Liver (tissue), 9 donors: ENCODE data around the gene CDK5RAP2. TPM values are rescaled to one million over a fixed set of nuclear protein-coding genes. Genes with fewer than 3 reads are reported as not detected.
A peak's percentile ranks its signal among the peaks of the same experiment; 100 is the strongest.

Experiments used
- DNase-seq: peaks from one replicate; pipeline ENCODE4 v3.0.0-alpha.2; 2017; ENCODE audit warnings: low spot score
- H3K27ac ChIP-seq, 2 donors: one replicate each; pipeline ENCODE4 v1.7.0; 2013; ENCODE audit warnings: inconsistent platforms in 2 of 2, low read length in 2 of 2, control low read depth in 1 of 2, low read depth in 1 of 2, mild to moderate bottlenecking in 1 of 2
- H3K27me3 ChIP-seq, 4 donors: one replicate each; pipeline versions ENCODE4 v1.6.1 to v1.7.0; 2013; ENCODE audit warnings: low read length in 3 of 4, inconsistent platforms in 1 of 4, mild to moderate bottlenecking in 1 of 4, moderate library complexity in 1 of 4; ENCODE audit not compliant: control insufficient read depth in 4 of 4, insufficient read depth in 4 of 4
- H3K36me3 ChIP-seq, 4 donors: one replicate each; pipeline versions ENCODE4 v1.6.1 to v1.7.0; 2013; ENCODE audit warnings: low read length in 3 of 4, mild to moderate bottlenecking in 3 of 4, low read depth in 1 of 4, moderate library complexity in 1 of 4; ENCODE audit not compliant: control insufficient read depth in 4 of 4, insufficient read depth in 3 of 4
- H3K4me1 ChIP-seq, 4 donors: one replicate each; pipeline versions ENCODE4 v1.6.1 to v1.7.0; 2013; ENCODE audit warnings: low read length in 3 of 4, mild to moderate bottlenecking in 3 of 4, moderate library complexity in 1 of 4; ENCODE audit not compliant: control insufficient read depth in 4 of 4, insufficient read depth in 4 of 4
- H3K4me3 ChIP-seq, 3 donors: one replicate each; pipeline versions ENCODE4 v1.6.1 to v1.7.0; 2013; ENCODE audit warnings: low read length in 3 of 3, control low read depth in 1 of 3, low read depth in 1 of 3, mild to moderate bottlenecking in 1 of 3
- H3K9ac ChIP-seq, 2 donors: one replicate each; pipeline ENCODE4 v1.7.0; 2013; ENCODE audit warnings: low read length in 2 of 2, mild to moderate bottlenecking in 2 of 2, moderate library complexity in 2 of 2, control low read depth in 1 of 2, low read depth in 1 of 2
- H3K9me3 ChIP-seq, 4 donors: one replicate each; pipeline versions ENCODE4 v1.6.1 to v1.7.0; 2013; ENCODE audit warnings: low read length in 3 of 4; ENCODE audit not compliant: control insufficient read depth in 4 of 4
- EGR1 ChIP-seq, 2 donors: IDR thresholded peaks; 2 replicates each; pipeline ENCODE4 v1.6.1; 2016 to 2018; ENCODE audit warnings: antibody characterized with exemption in 2 of 2, low read depth in 2 of 2
- FOXA1 ChIP-seq: IDR thresholded peaks from 2 replicates; pipeline ENCODE4 v1.6.1; 2016; ENCODE audit warnings: antibody characterized with exemption
- FOXA2 ChIP-seq: IDR thresholded peaks from 2 replicates; pipeline ENCODE4 v1.6.1; 2016; ENCODE audit warnings: antibody characterized with exemption
- GABPA ChIP-seq, 2 donors: IDR thresholded peaks in 1 of 2; conservative IDR thresholded peaks in 1 of 2; 2 replicates each; pipeline ENCODE4 v1.6.1; 2016; ENCODE audit warnings: antibody characterized with exemption in 2 of 2, mild to moderate bottlenecking in 1 of 2, moderate library complexity in 1 of 2
- HNF4A ChIP-seq, 2 donors: conservative IDR thresholded peaks; 2 replicates each; pipeline ENCODE4 v1.6.1; 2016; ENCODE audit warnings: antibody characterized with exemption in 2 of 2, mild to moderate bottlenecking in 2 of 2
- JUND ChIP-seq, 2 donors: IDR thresholded peaks; 2 replicates each; pipeline ENCODE4 v1.6.1; 2016; ENCODE audit warnings: antibody characterized with exemption in 2 of 2
- NR2F2 ChIP-seq: IDR thresholded peaks from 2 replicates; pipeline ENCODE4 v1.6.1; 2016; ENCODE audit warnings: antibody characterized with exemption
- RAD21 ChIP-seq, 2 donors: IDR thresholded peaks; 2 replicates each; pipeline ENCODE4 v1.6.1; 2016; ENCODE audit warnings: antibody characterized with exemption in 2 of 2, mild to moderate bottlenecking in 2 of 2
- RXRA ChIP-seq, 2 donors: IDR thresholded peaks; 2 replicates each; pipeline ENCODE4 v1.6.1; 2017 to 2018; ENCODE audit warnings: antibody characterized with exemption in 2 of 2, mild to moderate bottlenecking in 1 of 2
- TAF1 ChIP-seq: conservative IDR thresholded peaks from 2 replicates; pipeline ENCODE4 v1.6.1; 2016; ENCODE audit warnings: antibody characterized with exemption, mild to moderate bottlenecking
- WGBS: extraction: QIAGEN DNeasy Blood & Tissue Kit; methylation state at CpG from one replicate; pipeline ENCODE4 v1.1.7; 2013; 5-methylcytosine and 5-hydroxymethylcytosine counted together
- polyA plus RNA-seq, 2 donors: library from polyadenylated mRNA; stranded (reverse) in 1 of 2; unstranded in 1 of 2; fragments of 200-250 nt in 1 of 2; fragments of >200 nt in 1 of 2; fragmentation: Nextera tagmentation in 1 of 2; extraction: Ambion mirVana in 1 of 2; gene quantifications; one replicate each; pipeline versions ENCODE4 v1.2.1 to v1.2.3, GENCODE V29; 2013 to 2015
- total RNA-seq, 2 donors: library from RNA; depleted of rRNA; stranded (reverse); fragments of >200 nt; gene quantifications; one replicate each; pipeline ENCODE4 v1.2.3, GENCODE V29; 2014
- TF ChIP-seq, protein P1 (sequence below): IDR thresholded peaks from 2 replicates; pipeline ENCODE4 v1.6.1; 2016; ENCODE audit warnings: antibody characterized with exemption, mild to moderate bottlenecking
- TF ChIP-seq, protein P2 (sequence below): fragments of 150-350 bp; IDR thresholded peaks from 2 replicates; pipeline ENCODE4 v1.5.1; 2017; ENCODE audit warnings: improper control_type of control experiment, low read depth, low read length; ENCODE audit not compliant: missing input control
- TF ChIP-seq, protein P3 (sequence below): IDR thresholded peaks from 2 replicates; pipeline ENCODE4 v1.6.1; 2016; ENCODE audit warnings: antibody characterized with exemption
- TF ChIP-seq, protein P4 (sequence below): IDR thresholded peaks from 2 replicates; pipeline ENCODE4 v1.6.1; 2016; ENCODE audit warnings: antibody characterized with exemption
- donor health status: healthy.
- donor health status: healthy.
- donor health status: healthy.
- donor health status: healthy.
- donor health status: healthy.

Gene CDK5RAP2
- total and polyA plus RNA-seq, 4 donors, result 11.7 to 38.9 (median 21.7) TPM

DNA sequence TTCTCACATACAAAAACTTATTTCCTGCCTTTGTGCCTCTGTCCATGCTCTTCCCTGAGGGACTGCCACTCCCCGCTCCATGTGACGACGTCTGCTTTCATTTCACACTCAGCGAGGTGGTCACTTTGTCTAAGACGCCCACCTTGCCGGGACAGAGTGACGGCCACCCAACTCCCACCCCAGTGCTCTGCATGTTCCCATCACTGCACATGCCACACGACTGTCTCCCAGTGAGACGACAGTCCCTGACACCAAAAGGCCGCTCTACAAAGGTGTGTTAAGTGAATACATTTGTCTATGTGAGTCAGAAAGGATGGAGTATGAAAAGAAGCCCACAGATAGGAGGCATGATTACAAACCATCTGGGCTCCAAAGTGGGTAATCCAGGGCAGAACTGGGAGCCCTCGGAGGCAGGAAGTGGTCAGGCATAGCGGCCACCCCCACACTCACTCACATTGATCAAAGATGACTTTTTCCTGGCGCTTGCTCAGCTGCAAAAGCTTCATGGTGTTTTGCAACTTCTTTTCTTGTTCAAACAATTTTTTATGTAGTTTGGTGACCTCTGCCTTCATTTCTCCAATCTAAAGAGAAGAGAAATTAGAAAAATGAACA is 185.8 kb downstream of the CDK5RAP2 start (continued):
- TF ChIP-seq, protein P1, sequence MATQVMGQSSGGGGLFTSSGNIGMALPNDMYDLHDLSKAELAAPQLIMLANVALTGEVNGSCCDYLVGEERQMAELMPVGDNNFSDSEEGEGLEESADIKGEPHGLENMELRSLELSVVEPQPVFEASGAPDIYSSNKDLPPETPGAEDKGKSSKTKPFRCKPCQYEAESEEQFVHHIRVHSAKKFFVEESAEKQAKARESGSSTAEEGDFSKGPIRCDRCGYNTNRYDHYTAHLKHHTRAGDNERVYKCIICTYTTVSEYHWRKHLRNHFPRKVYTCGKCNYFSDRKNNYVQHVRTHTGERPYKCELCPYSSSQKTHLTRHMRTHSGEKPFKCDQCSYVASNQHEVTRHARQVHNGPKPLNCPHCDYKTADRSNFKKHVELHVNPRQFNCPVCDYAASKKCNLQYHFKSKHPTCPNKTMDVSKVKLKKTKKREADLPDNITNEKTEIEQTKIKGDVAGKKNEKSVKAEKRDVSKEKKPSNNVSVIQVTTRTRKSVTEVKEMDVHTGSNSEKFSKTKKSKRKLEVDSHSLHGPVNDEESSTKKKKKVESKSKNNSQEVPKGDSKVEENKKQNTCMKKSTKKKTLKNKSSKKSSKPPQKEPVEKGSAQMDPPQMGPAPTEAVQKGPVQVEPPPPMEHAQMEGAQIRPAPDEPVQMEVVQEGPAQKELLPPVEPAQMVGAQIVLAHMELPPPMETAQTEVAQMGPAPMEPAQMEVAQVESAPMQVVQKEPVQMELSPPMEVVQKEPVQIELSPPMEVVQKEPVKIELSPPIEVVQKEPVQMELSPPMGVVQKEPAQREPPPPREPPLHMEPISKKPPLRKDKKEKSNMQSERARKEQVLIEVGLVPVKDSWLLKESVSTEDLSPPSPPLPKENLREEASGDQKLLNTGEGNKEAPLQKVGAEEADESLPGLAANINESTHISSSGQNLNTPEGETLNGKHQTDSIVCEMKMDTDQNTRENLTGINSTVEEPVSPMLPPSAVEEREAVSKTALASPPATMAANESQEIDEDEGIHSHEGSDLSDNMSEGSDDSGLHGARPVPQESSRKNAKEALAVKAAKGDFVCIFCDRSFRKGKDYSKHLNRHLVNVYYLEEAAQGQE, result no peak
- TF ChIP-seq RXRA (IDR thresholded peaks at IDR 0.05), result peak; percentile 81 to 88
- TF ChIP-seq, protein P2, sequence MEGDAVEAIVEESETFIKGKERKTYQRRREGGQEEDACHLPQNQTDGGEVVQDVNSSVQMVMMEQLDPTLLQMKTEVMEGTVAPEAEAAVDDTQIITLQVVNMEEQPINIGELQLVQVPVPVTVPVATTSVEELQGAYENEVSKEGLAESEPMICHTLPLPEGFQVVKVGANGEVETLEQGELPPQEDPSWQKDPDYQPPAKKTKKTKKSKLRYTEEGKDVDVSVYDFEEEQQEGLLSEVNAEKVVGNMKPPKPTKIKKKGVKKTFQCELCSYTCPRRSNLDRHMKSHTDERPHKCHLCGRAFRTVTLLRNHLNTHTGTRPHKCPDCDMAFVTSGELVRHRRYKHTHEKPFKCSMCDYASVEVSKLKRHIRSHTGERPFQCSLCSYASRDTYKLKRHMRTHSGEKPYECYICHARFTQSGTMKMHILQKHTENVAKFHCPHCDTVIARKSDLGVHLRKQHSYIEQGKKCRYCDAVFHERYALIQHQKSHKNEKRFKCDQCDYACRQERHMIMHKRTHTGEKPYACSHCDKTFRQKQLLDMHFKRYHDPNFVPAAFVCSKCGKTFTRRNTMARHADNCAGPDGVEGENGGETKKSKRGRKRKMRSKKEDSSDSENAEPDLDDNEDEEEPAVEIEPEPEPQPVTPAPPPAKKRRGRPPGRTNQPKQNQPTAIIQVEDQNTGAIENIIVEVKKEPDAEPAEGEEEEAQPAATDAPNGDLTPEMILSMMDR, result no peak

DNA sequence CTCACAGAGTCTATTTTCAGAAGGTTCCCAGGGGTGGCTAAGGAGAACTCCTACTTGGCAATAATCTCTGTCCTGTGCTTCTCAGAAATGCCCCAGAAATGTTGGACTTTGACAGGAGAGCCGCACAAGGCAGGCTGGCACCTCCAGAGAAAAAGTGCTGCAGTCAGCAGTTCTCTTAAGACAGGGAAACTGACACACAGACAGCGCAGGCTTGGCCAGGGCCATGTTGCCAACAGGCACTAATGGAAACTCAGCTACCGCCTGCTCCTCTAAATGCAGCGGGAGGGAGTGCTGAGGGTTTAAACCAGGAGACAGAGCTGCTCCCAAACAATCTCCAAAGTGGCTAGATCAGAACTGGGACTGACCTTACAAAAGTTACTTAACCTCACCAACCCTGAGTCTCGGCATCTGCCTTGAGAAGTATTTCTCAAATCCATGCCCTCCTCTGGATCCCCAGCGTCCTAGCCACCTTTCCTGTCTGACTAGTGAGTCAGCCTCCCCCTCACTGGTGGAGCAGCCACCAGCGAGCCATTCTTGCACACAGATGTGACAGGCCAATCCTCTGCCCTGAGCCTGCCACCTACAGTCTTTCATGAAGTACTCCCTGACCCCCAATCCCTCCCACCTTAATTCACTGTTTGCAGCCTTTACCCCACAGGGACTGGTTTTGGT is 186.4 kb downstream of the CDK5RAP2 start:
- no peak for DNase-seq
- no peak overlapping the region for H3K4me3 ChIP-seq
- TF ChIP-seq FOXA1 (no peak), RXRA (IDR thresholded peaks at IDR 0.05) (peak in 1 of 2 donors; percentile 8), HNF4A (conservative IDR thresholded peaks at IDR 0.05) (peak in 1 of 2 donors; percentile 49)
- TF ChIP-seq, protein P3, sequence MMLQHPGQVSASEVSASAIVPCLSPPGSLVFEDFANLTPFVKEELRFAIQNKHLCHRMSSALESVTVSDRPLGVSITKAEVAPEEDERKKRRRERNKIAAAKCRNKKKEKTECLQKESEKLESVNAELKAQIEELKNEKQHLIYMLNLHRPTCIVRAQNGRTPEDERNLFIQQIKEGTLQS, result no peak
- TF ChIP-seq, protein P2, result no peak
- WGBS, result 65% methylated on average over 7 of the region's 7 CpGs
- no peaks in the 10 kb centered on the region for H3K27me3 ChIP-seq
- H3K9ac ChIP-seq, result peak overlapping the region in 1 of 2 donors; percentile 13
- peaks cover 31 to 68% (median 57%) of the 10 kb centered on the region in 4 donors for H3K4me1 ChIP-seq
- peak overlapping the region; percentile 89 for H3K27ac ChIP-seq
- H3K9me3 ChIP-seq, result no peaks in the 10 kb centered on the region
- H3K36me3 ChIP-seq, result peaks cover 4 to 13% (median 5%) of the 10 kb centered on the region in 4 donors

DNA sequence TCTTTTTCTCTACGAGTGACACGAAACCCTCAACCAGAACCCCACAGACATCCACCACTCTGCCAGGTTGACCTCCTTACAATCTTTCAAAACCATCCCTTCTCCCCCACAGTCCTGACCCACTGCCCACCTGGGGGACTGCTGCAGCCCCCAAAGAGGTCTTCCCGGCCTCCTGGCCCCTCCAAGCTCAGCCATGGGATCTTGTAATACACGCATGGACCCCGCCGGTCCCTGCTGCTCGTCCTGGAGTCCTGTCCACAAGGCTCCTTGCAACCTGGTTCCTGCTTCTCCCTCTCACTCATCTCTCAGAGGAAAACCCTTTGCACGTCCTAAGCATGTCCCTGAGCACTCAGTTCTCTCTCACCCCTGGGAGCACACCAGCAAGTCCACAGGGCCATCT is 187.3 kb downstream of the CDK5RAP2 start:
- H3K9ac ChIP-seq, result peak overlapping the region in 1 of 2 donors; percentile 13
- H3K27me3 ChIP-seq, result no peaks in the 10 kb centered on the region
- no peak for DNase-seq
- WGBS, result 92% methylated on average over 8 of the region's 8 CpGs
- peak overlapping the region; percentile 89 for H3K27ac ChIP-seq
- H3K36me3 ChIP-seq, result peaks cover 4 to 10% (median 5%) of the 10 kb centered on the region in 4 donors
- H3K4me1 ChIP-seq, result peaks cover 34 to 76% (median 65%) of the 10 kb centered on the region in 4 donors
- H3K4me3 ChIP-seq, result no peak overlapping the region
- H3K9me3 ChIP-seq, result no peaks in the 10 kb centered on the region
- TF ChIP-seq TAF1, result no peak
- no peak for TF ChIP-seq FOXA2
- no peak for TF ChIP-seq GABPA (IDR thresholded peaks at IDR 0.05 in 1 of 2, conservative IDR thresholded peaks at IDR 0.05 in 1 of 2)
- TF ChIP-seq, protein P4, sequence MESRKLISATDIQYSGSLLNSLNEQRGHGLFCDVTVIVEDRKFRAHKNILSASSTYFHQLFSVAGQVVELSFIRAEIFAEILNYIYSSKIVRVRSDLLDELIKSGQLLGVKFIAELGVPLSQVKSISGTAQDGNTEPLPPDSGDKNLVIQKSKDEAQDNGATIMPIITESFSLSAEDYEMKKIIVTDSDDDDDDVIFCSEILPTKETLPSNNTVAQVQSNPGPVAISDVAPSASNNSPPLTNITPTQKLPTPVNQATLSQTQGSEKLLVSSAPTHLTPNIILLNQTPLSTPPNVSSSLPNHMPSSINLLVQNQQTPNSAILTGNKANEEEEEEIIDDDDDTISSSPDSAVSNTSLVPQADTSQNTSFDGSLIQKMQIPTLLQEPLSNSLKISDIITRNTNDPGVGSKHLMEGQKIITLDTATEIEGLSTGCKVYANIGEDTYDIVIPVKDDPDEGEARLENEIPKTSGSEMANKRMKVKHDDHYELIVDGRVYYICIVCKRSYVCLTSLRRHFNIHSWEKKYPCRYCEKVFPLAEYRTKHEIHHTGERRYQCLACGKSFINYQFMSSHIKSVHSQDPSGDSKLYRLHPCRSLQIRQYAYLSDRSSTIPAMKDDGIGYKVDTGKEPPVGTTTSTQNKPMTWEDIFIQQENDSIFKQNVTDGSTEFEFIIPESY, result no peak
- TF ChIP-seq NR2F2, result no peak
- no peak for TF ChIP-seq RXRA (IDR thresholded peaks at IDR 0.05)
- no peak for TF ChIP-seq EGR1 (IDR thresholded peaks at IDR 0.05; ENCODE audit: low read depth in 2 of 2)
- TF ChIP-seq FOXA1, result no peak
- TF ChIP-seq, protein P3, result no peak
- no peak for TF ChIP-seq RAD21 (IDR thresholded peaks at IDR 0.05)
- no peak for TF ChIP-seq JUND (IDR thresholded peaks at IDR 0.05)
- TF ChIP-seq, protein P2, result no peak
